HG02870 (cell line): Measurements from ENCODE around the gene POTEF.
A peak's percentile ranks its signal among the peaks of the same experiment; 100 is the strongest.
"Not testable (repeated sequence)": the region's sequence is repeated elsewhere in the genome, so short reads cannot be mapped to it uniquely, and the experiment has no call there.

Experiments
- ATAC-seq: cut with Tn5 transposase; IDR thresholded peaks from one replicate; pipeline ENCODE4 v1.9.1; 2021; ENCODE audit warnings: mild to moderate bottlenecking, moderate library complexity; ENCODE audit not compliant: unreplicated experiment

Gene POTEF

DNA sequence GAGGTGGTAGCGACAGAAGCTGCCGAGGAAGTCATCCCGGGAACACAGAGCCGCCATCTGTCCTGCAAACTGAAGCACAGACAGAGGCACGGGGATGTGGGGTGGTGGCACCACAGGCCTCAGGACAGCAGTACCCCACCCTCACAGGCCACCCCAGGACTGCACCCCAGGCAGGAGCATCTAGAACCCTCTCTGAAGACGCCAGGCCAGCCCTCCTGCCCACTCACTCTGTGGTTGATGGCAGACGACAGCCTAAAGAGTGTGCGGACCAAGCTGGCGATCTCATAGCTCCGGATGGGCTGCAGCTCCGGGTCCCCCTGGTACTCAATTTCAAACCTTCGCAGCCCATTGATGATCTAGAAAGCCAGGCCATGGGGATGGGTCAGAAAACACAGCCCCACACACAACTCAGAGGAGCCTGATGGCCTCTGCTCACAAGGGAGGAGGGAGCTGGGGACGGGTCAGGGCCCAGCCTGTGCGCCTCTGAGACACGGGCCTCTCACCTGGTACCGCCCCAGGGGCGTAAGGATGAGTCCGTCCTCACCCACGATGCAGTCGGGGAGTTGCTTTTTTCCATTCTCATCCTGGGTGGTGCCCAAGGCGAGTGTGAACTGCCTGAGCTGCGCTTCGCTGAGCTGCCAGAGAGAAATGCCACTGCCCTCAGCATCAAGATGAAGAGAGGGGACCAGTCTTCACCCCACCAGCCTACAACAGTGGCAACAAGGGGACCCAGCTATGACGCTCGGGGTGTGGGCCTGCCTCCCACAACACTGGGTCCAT, 24.0 kb upstream of the POTEF start:
- no peak for ATAC-seq

DNA sequence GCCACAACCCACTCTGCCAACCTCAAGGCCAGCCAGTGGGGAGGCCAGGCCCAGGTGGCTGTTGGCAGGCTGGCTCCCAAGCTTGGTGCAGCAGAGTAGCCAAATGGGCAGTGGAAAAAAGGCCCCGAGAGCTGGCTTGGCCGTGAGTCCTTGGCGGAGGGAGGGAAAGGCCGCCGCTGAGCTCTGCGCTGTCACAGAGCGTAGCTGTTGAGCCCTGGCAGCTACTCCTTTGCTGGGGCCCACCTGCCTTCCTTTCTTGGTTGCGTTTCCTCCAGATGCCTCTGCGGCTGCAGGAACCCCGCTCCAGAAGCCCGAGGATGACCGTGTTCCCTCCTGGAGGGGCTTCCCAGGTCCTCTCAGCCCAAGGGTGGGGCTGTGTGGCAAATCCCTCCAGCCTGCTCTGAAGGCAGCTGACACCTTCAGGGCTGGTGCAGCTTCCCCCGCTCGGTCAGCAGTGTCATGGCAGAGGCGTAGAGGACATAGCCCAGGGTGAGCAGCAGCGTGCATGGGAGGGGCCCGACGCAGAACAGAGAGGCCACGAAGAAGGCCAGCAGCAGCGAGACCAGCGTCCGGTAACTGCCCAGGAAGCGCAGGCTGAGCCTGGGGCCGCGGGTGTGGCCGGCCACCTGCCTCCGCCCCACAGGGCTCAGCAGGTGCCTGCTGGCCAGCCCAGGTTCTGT, 23.3 kb upstream of the POTEF start:
- ATAC-seq = not testable (repeated sequence)

DNA sequence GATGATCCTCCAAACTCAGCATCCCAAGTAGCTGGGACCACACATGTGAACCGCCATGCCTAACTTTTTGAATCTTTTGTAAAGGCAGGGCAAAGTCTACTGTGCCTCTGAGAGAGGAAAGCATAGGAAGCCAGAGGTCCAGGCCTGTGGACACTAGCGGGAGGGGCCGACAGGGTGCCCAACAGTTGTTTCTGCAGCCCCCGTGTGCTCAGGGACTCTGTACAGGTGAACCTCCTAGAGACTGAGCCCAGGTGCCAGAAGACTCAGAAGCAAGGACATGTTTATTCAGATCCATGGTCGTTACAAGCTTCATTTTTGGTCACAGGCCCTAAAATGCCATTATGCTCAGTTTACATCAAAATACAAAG, 22.1 kb upstream of the POTEF start:
- ATAC-seq = not testable (repeated sequence)

DNA sequence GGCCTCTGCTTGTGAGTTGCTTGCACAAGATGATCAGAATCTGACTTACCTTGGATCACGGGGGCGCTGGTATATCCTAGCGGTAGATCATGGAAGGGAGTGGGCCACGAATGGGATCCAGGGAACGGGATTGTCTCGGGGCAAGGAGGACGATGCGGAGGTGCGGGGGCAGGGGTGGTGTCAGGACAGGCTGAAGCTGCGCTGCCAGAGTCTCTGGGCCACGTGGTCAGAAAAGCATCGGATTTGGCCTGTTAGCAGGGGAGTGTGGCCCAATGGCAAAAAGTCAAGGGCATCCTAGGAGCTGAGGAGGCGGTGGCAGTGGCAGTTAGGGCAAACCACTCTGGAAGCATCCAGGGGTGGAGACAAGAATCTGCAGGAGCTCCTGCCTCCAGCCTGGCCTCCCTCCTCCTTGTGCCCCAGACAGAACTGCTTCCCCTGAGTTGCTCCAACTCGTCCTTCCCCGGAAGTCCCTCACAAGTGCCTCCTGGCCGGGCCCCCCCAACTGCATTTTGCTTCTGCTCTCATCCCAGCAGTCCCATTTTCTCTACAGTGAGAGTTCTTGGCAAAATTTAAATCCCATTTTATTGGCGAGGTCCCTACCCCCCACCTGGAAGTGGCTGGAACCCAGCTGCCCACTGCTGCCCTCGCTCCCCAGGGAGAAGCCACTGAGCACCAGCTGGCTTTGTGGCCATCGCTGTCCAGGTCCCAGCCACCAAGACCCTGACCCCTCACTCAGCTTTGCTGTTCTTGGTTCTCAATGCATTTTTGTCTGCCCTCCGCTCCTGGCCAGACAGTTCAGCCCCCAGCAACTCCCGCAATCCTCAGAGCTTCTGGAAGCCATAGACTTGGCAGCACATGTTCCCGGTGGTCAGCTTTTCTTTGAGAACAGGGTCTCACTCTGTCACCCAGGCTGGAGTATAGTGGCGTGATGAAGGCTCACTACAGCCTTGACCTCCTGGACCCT, 21.4 kb upstream of the POTEF start:
- ATAC-seq = no peak

DNA sequence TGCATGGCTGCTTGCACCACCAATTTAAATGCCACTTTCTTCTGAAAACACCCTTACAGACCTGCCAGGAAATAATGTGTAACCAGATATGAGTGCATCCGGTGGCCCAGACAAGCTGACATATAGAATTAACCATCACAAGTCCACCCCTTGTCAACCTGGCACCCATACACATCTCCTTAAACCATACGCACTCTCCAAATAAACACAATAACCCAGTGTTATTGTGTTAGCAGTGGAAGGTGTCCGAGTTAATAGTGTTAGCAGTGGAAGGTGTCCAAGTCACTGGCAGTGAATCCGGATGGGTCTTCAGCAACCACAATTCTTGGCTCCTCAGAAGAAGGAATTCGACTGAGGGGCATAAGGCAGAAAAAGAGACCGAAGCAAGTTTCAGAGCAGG, 19.5 kb upstream of the POTEF start:
- ATAC-seq = not testable (repeated sequence)

DNA sequence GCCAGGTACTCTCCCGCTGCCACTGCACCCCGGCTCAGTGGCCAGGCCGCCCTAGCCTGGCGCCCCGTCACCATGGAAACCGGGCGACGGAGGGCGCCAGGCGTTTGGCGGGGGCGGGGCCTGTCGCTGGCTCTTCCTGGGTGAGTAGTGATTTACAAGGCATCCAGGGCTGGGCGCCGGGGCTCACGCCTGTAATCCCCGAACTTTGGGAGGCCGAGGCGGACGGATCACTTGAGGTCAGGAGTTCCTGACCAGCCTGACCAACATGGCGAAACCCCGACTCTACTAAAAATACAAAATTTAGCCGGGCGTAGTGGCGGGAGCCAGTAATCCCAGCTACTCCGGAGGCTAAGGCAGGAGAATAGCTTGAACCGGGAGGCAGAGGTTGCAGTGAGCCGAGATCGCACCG, 16.0 kb upstream of the POTEF start, which contains the start of gene CCDC74B:
TSS of gene CCDC74B (minus strand) at position 107 of the 409 bp plus-strand sequence. CDS start 116 bp downstream, outside the sequence.
- ATAC-seq = peak; percentile 79

DNA sequence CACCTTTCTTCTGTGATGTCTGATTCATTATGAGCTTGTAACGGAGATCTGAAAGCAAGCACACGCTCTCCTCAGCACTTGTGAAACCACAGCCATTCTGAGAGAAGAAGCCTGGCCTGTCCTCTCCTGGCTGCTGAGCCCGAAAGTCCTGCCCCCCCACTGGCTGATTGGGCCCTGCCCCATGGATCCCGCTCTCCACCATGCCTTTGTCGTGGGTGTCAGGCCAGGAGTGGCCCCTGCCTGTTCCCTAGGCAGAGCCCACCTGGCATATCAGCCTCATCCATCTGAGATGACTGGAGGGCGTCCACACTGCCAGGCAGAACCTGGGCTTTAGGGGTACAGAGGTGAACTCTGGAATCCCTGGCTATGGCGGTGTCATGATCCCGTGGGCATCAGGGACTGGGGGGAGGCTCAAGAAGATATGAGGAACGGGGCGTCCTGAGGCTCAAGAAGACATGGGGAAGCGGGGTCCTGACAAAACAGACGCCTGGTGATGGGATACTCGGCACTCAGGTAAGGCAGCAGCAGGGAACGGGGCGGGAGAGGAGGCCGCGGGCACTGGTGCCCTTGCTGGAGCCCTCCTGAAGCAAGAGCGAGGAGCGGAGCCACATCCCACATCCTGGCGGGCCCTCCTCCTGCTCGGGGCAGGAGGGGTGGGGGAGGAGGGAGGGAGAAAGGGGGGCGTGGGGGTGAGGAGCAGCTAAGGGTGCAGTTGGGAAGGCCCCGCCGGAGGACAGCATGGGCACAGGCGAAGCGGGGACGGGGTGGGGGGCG, 14.4 kb upstream of the POTEF start:
- ATAC-seq = peak; percentile 57

DNA sequence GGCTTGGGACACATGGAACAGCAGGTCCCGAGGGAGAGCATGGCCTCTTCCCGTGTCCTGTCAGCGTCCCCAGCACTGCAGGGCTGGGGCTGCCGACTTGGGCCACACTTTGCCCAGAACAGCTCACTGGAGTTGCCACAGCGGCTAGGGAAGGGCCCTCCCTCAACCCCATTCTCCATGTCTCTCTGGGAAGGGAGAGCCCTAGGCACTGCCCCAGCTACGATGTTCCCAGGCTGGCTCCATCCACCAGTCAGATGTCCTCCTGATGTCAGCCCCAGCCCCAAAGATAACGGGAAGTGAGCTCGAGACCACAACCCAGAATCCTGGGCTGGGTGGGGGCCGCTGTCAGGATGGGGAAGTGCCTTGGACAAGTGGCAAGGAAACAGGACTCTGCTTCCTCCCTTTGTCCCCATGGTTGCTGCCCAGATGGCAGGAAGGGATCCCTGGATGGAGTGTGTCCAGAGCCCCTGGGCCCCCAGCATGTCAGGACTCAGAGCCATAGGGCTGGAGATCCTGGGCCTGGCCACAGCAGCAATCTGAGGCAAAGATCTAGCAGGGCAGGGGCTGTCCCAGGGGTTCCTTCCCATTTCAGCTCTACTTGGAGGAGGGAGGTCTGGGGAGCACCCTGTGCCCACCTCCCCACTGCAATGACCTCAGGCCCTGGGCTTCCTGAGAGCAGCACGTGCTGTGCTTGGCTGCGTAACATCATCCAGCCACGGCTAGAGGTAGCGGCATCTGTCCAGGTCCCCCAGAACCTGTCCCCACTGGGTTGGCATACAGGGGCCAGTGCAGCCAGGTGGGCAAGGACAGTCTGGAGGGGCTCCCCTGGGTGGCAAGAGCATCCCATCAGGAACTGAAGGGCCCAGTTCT, 13.6 kb upstream of the POTEF start:
- not testable (repeated sequence) for ATAC-seq

DNA sequence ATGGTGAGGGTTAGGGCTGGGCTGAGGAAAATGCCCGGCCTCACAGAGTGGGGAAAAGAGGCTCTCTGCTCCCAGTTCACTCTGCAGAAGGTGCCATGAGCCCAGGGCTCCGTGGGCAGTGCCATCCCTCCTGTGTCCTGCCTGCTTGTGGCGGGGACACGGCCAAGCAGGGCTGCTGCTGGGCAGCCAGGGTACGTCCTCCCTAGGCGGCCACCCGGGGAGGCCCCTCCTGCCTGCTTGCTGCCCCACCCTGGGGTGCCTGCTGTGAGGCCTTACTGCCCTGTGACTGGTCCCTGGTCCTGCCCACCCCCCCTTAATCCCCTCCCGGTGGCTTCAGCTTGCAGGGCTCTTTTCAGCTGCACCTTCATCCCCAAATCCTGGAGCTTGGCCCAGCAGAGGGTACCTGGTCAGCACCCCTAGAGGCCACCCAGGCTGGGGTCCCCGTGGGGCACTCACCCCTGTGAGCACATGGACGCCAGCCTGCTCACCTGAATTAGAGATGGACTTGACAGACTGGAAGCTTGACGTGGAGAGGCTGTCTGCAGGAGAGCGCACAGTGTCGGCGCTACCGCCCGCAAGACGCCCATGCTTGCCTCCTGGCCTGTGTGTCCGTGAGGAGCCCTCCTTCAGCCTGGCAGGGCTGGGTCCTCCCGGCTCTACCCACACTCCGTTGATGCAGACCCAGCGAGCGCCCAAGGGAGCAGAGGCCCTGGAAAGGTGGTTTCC, 12.8 kb upstream of the POTEF start:
- ATAC-seq = not testable (repeated sequence)

DNA sequence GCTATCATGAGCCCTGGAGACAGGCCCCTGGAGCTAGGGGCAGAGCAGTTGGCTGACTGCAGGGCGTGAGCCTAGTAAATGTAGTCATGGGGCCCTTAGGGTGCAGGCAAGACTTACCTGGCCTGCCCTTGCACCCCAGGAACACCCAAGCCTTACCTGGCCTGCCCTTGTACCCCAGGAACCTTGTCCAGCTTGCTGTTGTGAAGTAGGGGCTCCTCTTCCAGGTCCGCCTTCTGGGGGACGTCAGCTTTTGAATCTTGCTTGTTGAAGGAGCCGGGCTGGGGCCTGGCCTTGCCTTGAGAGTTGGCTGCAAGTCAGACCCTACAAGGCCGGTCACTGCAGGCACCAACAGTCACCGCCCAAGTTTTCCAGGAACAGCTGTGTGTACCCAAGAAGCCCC, 12.0 kb upstream of the POTEF start:
- ATAC-seq = not testable (repeated sequence)

DNA sequence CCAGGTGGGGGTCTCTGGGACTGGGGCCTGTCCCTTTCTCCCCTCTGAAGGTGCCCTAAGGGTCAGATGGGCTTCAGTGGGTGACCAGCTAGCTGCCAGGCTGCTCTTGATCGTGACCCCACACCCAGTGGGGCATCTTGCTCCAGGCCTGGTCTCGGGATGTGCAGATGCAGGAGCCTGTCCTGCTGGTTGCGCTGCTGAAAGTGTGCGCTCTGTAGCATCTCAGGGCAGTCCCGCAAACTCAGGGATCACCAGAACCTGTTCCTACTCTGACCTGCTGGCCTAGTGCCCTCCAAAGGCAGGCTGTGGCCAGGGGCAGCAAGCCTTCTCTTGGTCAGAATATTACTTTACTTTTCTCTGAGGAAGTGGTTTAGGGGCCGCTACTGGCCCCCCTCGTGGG, 11.5 kb upstream of the POTEF start:
- not testable (repeated sequence) for ATAC-seq

DNA sequence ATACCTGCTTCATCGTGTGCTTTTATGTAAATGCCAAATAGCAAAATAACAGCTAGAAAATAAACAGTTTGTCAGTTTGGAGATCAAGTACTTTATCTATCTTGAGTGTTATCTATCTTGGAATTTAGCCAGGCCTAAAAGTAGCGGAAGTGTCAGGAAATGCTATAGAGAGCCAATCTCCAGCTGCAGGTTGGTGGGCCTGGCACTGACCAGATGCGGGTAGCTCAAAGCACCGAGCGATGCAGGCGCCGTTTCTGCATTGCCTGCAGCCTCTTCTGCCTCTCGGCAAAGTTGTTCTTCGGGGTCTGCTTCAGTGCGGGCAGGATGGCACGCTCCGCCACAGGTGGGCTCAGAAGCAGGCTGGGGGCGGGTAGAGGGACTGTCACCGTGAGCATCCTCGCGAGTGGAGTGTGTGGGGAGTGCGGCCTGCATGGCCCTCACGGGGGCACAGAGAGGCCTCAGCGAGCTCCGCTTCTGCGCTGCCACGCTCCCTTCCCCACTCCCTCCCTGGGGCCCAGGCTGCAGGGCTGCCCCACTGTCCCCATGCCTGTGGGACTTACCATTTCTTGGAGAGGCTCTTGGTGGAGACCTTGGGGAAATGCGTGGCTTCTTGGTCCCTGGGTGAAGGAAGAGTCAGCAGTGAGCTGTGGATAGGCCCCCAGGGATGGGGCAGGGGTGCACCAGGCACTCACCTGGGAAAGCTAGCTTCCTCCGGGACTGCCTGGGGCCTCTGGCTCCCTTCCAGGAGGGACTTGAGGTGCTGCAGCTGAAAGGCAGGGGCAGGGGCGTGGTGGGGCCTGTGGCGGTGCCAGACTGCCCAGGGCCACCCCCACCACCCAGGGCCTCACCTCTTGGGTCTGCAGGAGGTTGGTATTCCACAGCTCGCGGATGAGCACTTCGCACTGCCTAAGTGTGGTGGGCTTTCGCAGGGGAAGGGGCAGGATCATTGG, 10.6 kb upstream of the POTEF start:
- not testable (repeated sequence) for ATAC-seq

DNA sequence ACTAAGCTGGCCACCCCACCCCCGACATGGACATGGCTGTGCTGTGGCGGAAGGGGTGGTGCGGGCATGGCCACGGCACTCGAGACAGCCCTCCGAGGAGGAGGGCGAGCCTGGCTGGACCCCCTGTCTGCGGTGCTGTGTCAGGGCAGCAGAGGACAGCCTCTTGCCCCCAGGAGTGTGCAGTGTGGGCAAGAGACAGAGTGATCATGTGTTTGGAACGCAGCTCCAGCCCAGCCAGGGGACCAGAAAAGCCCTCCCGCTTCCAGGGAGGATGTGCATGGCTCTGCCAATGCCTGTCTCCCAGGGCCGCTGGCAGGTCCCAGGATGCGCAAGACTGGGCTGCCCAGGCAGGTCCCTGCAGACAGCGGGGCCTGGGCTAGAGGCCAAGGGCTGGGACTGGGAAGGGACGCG, 9.8 kb upstream of the POTEF start:
- ATAC-seq = not testable (repeated sequence)

DNA sequence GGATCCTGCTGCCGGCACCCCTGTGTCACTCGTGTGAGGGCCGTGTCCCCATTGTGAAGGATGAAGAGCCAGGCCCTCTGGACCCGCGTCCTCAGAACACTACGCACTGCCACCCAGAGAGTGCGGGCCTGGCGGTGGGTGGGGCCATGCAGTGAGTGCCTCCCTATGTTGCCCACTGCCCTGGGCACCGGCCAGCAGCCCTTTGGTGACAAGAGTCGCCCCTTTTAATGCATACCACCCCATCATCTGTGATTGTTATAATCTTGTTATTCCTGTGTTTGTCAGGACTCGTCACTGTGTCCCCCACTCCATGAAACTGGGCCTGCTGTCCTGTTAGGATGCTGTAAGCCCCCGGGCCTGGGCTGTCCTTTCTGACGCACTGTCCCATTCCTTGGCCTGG, 9.3 kb upstream of the POTEF start:
- ATAC-seq = not testable (repeated sequence)

DNA sequence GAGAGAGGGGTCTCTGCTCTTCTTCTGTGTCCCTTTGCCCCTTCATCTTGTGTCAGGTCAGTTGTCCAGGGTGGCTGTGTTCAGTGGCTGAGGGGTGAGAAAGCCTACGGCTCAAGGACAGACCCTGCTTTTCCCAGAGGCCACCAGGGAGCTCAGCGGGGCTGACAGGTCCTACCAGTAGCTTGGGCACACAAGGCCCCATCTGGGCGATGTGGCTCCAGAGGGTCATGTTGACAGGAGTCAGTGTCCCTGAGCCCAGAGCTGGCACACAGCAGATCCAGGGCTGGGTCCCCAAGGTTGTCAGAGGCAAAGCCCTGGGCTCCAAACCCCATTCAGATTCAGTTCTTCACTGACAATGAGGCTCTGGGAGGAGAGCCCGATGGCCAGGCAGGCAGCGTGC, 8.1 kb upstream of the POTEF start:
- ATAC-seq = not testable (repeated sequence)

DNA sequence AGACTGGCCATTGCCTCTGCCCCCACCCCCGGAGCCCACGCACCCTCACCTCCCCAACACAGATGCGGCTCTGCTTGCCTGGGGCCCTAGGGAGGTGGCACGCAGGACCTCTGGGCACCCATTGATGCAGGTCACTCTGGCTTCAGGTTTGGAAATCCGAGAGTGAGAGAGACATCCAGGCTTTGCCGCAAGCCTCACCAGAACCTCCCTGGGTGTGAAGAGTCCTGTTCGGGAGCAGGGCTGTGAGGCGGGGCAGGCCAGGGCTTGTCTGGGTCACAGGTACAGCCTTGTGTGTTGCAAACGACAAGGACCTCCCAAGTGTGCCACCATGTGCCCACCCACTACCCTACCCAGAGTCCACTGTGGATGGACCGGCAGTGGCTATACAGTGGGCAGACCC, 7.5 kb upstream of the POTEF start:
- not testable (repeated sequence) for ATAC-seq

DNA sequence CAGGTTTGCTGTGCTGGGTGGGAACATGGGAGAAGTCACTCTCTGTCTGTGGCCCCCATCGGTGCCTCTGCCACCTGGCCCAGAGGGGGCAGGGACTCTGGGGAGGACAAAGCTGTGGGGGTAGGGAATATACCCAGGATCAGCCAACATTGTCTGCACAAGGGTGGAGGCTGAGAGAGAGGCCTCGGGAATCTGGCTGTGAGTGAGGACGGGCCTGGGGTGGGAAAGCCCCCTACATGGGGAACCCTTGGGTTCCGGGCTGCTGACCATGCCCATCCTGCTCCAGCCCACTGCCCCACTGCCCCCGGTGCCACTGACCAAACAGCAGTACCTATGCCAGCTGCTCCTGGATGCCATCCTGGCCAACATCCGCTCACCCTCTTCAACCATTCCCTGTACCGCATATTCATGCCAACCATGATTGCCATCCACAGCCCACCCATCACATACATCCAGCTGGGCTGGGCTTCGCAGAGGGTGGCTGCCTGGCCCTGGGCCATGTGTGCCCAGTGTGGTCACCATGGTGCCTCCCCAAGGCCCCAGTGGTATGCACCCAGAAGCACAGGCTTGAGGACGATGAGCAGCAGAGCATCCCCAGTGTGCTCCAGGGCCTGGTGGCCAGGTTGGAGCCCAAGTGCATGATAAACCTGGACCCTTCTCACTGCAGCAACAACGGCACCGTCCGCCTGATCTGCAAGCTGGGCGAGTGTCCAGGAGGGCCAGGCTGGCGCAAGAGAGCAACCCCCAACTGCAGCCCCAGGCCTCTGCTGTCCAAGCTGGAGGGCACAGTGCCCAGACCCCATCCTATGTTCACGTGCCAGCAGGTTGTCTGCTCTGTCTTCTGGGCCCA, 6.9 kb upstream of the POTEF start:
- ATAC-seq = no peak
